Measurements from ENCODE around the gene TAGLN3. TPM values are rescaled to one million over a fixed set of nuclear protein-coding genes. Genes with fewer than 3 reads are reported as not detected.

Gene TAGLN3
- total and polyA plus RNA-seq, 2 experiments from 2014 or later = 1.6 TPM

GRCh38 chr3:111978583-111979433, 19.9 kb upstream of the TAGLN3 start, which contains the start of gene ABHD10:
TSS of gene ABHD10 (plus strand) at chr3:111979026. CDS start at chr3:111979062, 36 bp downstream.
- Histone ChIP-seq H3K27ac (no peak within 1 kb of the TSS), H3K4me1 (ENCODE audit: low read depth) (peaks cover 4% of the 10 kb centered on the region), H3K27me3 (no peaks in the 10 kb centered on the region), H3K4me3 (peak within 1 kb of the TSS; percentile 65), H3K36me3 (no peaks in the 10 kb centered on the region), H3K9me3 (ENCODE audit: low read depth) (no peaks in the 10 kb centered on the region)
- DNase-seq (ENCODE audit: low read depth in 1 of 2, low spot score in 1 of 2) = peak; percentile 98 to 99
- TF ChIP-seq CTCF (IDR thresholded peaks at IDR 0.05; ENCODE audit: low read depth, low read length) = no peak

- no peak for TF ChIP-seq CTCF (IDR thresholded peaks at IDR 0.05; ENCODE audit: low read depth, low read length)
- H3K27ac ChIP-seq = no peak overlapping the region
- peaks cover 4% of the 10 kb centered on the region for H3K4me1 ChIP-seq (ENCODE audit: low read depth)
- no peak for DNase-seq (ENCODE audit: low read depth in 1 of 2, low spot score in 1 of 2)
- peak overlapping the region; percentile 65 for H3K4me3 ChIP-seq
- no peaks in the 10 kb centered on the region for H3K27me3 ChIP-seq
- no peaks in the 10 kb centered on the region for H3K36me3 ChIP-seq
- H3K9me3 ChIP-seq (ENCODE audit: low read depth) = no peaks in the 10 kb centered on the region
Measured at GRCh38 chr3:111979434-111980038, 19.2 kb upstream of the TAGLN3 start.

- H3K27ac ChIP-seq = no peak overlapping the region
- no peak for TF ChIP-seq CTCF (IDR thresholded peaks at IDR 0.05; ENCODE audit: low read depth, low read length)
- no peak overlapping the region for H3K4me3 ChIP-seq
- H3K4me1 ChIP-seq (ENCODE audit: low read depth) = peaks cover 4% of the 10 kb centered on the region
- H3K36me3 ChIP-seq = no peaks in the 10 kb centered on the region
- no peaks in the 10 kb centered on the region for H3K27me3 ChIP-seq
- no peaks in the 10 kb centered on the region for H3K9me3 ChIP-seq (ENCODE audit: low read depth)
- DNase-seq (ENCODE audit: low read depth in 1 of 2, low spot score in 1 of 2) = no peak
Measured at GRCh38 chr3:111980716-111981456, 17.8 kb upstream of the TAGLN3 start.

GRCh38 chr3:111981457-111981763, 17.3 kb upstream of the TAGLN3 start:
- Histone ChIP-seq H3K27me3 (no peaks in the 10 kb centered on the region), H3K27ac (no peak overlapping the region), H3K4me3 (no peak overlapping the region), H3K4me1 (ENCODE audit: low read depth) (peaks cover 4% of the 10 kb centered on the region), H3K9me3 (ENCODE audit: low read depth) (no peaks in the 10 kb centered on the region), H3K36me3 (no peaks in the 10 kb centered on the region)
- TF ChIP-seq CTCF (IDR thresholded peaks at IDR 0.05; ENCODE audit: low read depth, low read length) = no peak
- DNase-seq (ENCODE audit: low read depth in 1 of 2, low spot score in 1 of 2) = no peak

- no peak overlapping the region for H3K27ac ChIP-seq
Measured at GRCh38 chr3:111984636-111985298, 14.0 kb upstream of the TAGLN3 start.

More at GRCh38 chr3:111984636-111985298, 14.0 kb upstream of the TAGLN3 start:
- no peak for DNase-seq (ENCODE audit: low read depth in 1 of 2, low spot score in 1 of 2)
- H3K36me3 ChIP-seq = peaks cover 2% of the 10 kb centered on the region
- TF ChIP-seq CTCF (IDR thresholded peaks at IDR 0.05; ENCODE audit: low read depth, low read length) = no peak
- H3K4me1 ChIP-seq (ENCODE audit: low read depth) = peaks cover 3% of the 10 kb centered on the region
- H3K27me3 ChIP-seq = no peaks in the 10 kb centered on the region
- no peak overlapping the region for H3K4me3 ChIP-seq
- no peaks in the 10 kb centered on the region for H3K9me3 ChIP-seq (ENCODE audit: low read depth)
